22Rv1 (cell line): ENCODE measurements around the gene MDFIC.

ENCODE experiments used
- H3K27ac ChIP-seq: fragments of 450-650 bp; 2 replicates; pipeline ENCODE4 v1.5.1; 2017
- ZFX ChIP-seq: fragments of 450-650 bp; IDR thresholded peaks from 2 replicates; pipeline ENCODE4 v1.6.1; 2017; ENCODE audit warnings: antibody characterized with exemption, borderline replicate concordance
- TF ChIP-seq, protein P1 (sequence below): fragments of 450-650 bp; IDR thresholded peaks from 2 replicates; pipeline ENCODE4 v1.5.1; 2017; ENCODE audit warnings: mild to moderate bottlenecking

The MDFIC gene

DNA sequence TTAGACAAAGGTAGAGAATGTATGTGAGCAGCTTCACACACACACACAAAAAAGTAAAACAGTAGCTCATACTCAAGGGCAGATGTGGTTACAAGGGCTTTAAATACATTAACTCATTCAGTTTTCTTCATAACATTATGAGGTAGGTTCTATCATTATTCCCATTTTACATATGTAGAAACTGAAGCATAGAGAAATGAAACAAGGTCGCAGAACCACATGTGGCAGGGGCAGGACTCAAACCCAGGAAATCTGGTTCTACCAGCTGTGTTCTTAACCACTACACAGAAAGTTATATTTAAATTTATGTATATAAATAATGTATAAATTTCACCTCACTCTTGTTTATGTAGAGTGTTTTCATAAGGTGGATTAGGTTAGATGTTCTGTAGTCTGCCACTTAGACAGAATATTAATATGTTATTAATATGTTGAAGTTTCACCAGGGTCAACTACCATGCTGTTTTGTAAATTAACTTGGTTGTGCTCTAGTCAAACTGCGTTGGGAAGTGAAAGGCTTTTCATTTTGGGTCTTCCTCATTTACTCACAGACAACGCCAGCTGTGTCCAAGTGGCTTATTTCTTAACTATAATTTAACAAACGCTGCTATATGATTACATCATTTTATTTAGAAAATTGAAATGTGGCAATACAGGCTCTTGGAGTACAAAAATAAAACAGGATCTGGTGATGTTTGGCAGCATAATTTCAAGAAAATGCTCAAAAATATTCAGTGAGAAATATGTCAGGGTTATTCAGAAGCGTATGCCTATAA, 138.4 kb downstream of the MDFIC start:
- TF ChIP-seq, protein P1, sequence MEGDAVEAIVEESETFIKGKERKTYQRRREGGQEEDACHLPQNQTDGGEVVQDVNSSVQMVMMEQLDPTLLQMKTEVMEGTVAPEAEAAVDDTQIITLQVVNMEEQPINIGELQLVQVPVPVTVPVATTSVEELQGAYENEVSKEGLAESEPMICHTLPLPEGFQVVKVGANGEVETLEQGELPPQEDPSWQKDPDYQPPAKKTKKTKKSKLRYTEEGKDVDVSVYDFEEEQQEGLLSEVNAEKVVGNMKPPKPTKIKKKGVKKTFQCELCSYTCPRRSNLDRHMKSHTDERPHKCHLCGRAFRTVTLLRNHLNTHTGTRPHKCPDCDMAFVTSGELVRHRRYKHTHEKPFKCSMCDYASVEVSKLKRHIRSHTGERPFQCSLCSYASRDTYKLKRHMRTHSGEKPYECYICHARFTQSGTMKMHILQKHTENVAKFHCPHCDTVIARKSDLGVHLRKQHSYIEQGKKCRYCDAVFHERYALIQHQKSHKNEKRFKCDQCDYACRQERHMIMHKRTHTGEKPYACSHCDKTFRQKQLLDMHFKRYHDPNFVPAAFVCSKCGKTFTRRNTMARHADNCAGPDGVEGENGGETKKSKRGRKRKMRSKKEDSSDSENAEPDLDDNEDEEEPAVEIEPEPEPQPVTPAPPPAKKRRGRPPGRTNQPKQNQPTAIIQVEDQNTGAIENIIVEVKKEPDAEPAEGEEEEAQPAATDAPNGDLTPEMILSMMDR = no peak
- no peak for TF ChIP-seq ZFX
- no peak overlapping the region for H3K27ac ChIP-seq

DNA sequence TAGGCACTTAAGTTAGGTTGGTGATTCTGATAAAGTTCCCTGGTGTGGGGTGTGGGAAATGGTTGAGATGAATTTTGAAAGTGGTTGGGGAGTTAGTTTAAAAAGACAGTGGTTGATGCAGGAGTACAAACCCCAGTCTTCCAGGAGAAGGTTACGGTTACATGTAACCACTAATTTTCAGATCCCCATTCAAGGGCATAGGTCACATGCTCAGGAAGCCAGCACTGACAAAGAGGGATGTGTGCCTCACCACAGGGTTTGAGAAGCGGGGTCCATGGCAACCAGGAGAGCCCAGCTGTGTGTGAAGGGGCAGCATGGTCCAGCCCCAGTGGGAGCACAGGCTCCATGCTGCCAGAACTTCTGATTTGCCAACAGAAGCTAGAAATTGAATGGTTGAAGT, 144.2 kb downstream of the MDFIC start:
- H3K27ac ChIP-seq = no peak overlapping the region
- TF ChIP-seq ZFX = no peak
- TF ChIP-seq, protein P1 = no peak

DNA sequence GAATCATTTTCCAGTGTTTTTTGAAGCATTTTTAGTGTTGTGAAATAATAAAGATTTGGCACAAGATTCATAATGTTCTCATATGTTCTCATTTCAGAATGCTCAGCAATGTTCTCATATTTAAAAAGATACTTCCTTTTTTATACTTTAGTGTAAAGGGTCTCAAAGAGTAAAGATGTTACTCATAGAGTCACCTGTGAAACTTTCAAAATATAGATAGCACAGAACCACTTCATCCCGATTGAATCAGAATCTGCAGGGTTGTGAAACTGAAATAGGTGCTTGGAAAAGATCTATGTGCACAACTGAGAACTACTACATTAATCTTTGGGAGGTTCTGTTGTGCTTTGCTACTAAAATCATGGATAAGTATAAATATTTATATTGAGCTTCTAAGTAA, 144.7 kb downstream of the MDFIC start:
- TF ChIP-seq, protein P1 = no peak
- TF ChIP-seq ZFX = no peak
- H3K27ac ChIP-seq = no peak overlapping the region

DNA sequence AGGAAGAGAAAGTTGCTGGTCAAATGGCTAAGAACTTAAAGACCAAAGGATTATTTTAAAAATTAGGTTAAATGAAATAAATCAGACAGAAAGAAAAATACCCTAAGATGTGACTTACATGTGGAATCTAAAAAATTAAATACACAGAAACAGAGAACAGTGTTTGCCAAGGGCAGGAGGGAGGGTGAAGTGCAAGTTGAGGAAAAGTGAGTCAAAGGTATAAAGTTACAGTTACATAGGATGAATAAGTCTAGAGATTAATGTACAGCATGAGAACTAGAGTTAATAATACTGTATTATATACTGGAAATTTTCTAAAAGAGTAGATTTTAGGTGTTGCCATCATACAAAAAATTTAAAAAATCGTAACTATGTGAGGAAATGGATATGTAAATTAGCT, 146.3 kb downstream of the MDFIC start:
- TF ChIP-seq ZFX = no peak
- TF ChIP-seq, protein P1 = no peak
- H3K27ac ChIP-seq = no peak overlapping the region
